Measurements from ENCODE around the gene RAB4A. TPM values are rescaled to one million over a fixed set of nuclear protein-coding genes. Genes with fewer than 3 reads are reported as not detected.

RAB4A gene
- total and polyA plus RNA-seq, 8 donors = 34.8 to 64.0 (median 56.0) TPM

DNA sequence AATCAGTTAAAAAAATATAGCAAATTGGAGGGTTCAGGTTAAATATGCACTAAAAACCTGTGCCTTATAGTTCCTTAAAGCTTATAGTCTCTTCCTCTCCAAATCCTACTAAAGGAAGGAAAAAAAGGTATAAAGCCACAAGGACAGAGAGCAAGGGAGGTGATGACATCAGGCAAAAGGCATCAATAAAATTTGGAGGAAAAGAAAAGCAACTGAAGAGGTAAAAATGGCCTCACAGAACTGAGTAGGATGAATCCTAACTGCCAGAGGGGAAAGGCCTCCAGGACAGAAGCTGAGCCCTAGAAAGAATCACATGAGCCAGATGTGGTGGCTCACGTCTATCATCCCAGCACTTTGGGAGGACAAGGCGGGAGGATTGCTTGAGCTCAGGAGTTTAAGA is 63.8 kb downstream of the RAB4A start:
- Histone ChIP-seq H3K4me1 (peaks cover 0 to 4% of the 10 kb centered on the region in 2 donors), H3K4me3 (no peak overlapping the region), H3K27ac (no peak overlapping the region), H3K36me3 (peaks cover 0 to 6% of the 10 kb centered on the region in 2 donors), H3K9me3 (peaks cover 0 to 6% of the 10 kb centered on the region in 2 donors), H3K27me3 (no peaks in the 10 kb centered on the region)
- intact Hi-C loops (cut with DNase I) = no loop called here
- ATAC-seq = no peak
- no peak for DNase-seq
- TF ChIP-seq, protein P1, sequence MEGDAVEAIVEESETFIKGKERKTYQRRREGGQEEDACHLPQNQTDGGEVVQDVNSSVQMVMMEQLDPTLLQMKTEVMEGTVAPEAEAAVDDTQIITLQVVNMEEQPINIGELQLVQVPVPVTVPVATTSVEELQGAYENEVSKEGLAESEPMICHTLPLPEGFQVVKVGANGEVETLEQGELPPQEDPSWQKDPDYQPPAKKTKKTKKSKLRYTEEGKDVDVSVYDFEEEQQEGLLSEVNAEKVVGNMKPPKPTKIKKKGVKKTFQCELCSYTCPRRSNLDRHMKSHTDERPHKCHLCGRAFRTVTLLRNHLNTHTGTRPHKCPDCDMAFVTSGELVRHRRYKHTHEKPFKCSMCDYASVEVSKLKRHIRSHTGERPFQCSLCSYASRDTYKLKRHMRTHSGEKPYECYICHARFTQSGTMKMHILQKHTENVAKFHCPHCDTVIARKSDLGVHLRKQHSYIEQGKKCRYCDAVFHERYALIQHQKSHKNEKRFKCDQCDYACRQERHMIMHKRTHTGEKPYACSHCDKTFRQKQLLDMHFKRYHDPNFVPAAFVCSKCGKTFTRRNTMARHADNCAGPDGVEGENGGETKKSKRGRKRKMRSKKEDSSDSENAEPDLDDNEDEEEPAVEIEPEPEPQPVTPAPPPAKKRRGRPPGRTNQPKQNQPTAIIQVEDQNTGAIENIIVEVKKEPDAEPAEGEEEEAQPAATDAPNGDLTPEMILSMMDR (IDR thresholded peaks at IDR 0.05) = no peak

DNA sequence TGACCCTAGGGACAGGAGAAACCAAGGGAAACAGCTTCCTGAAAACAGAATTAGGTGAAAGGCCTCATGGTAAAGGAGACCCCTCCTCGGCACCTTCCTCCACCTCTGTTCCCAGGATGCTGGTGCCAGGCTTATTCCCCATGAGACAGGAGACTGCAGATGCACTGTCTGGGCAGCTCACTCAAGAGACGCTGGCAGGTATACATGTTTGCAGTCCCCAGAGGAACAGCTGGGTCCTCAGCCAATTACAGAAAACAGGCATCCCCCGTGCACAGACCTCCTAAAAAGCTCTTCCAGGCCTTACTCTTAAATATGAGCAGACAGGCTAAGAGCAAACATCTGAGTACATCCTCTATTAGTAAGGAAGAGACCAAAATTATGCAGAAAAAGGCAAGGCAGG is 65.4 kb downstream of the RAB4A start:
- TF ChIP-seq, protein P1 (IDR thresholded peaks at IDR 0.05) = no peak
- Histone ChIP-seq H3K4me3 (no peak overlapping the region), H3K27ac (no peak overlapping the region), H3K9me3 (peaks cover 0 to 6% of the 10 kb centered on the region in 2 donors), H3K4me1 (peaks cover 3 to 19% of the 10 kb centered on the region in 2 donors), H3K27me3 (no peaks in the 10 kb centered on the region), H3K36me3 (no peaks in the 10 kb centered on the region)
- intact Hi-C loops (cut with DNase I) = no loop called here
- DNase-seq (no peak), ATAC-seq (no peak)

DNA sequence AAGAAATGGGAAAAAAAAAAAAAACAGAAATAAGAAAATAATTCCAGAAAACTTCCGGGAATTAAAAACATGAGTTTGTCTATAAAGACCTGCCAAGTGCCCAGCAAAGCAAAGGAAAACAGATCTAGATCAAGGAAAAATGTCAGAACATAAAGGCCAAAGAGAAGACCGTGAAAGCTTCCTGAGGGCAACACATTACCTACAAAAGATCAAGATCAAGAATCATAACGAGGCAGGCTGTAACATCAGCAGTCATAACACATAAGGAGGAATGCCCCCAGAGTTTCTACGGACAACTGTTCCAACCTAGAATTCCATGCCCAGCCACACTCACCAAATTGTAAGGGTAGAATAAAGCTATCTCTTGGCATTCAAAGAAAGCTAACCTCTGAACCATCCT is 68.2 kb downstream of the RAB4A start:
- TF ChIP-seq, protein P1 (IDR thresholded peaks at IDR 0.05) = no peak
- no peak for ATAC-seq
- Histone ChIP-seq H3K9me3 (peaks cover 0 to 3% of the 10 kb centered on the region in 2 donors), H3K27me3 (peaks cover 0 to 6% of the 10 kb centered on the region in 2 donors), H3K4me3 (no peak overlapping the region), H3K36me3 (no peaks in the 10 kb centered on the region), H3K27ac (no peak overlapping the region), H3K4me1 (peaks cover 14 to 31% of the 10 kb centered on the region in 2 donors)
- intact Hi-C loops (cut with DNase I) = no loop called here
- no peak for DNase-seq

DNA sequence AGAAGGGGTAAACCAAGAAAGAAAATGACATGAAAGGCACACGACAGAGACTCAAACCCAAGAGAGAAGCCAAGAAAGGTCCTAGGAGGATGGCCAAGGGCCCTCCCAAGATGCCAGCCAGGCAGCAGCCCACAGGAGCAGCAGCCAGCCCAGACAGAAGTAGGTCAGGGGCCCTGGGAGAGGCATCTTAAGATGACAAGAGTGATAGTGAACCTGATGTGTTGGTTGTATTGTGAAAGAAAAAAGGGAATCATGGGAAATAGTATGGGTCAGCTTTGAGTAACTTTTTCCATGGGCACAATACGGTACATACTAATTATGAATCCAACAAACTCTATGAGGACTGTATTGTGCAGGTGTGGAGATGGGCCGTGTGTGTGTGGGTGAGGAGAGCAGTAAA is 68.6 kb downstream of the RAB4A start:
- Histone ChIP-seq H3K9me3 (no peaks in the 10 kb centered on the region), H3K4me1 (peaks cover 15 to 32% of the 10 kb centered on the region in 2 donors), H3K27ac (no peak overlapping the region), H3K27me3 (peaks cover 0 to 10% of the 10 kb centered on the region in 2 donors), H3K4me3 (no peak overlapping the region), H3K36me3 (no peaks in the 10 kb centered on the region)
- DNase-seq (no peak), ATAC-seq (no peak)
- intact Hi-C loops (cut with DNase I) = no loop called here
- TF ChIP-seq, protein P1 (IDR thresholded peaks at IDR 0.05) = no peak

DNA sequence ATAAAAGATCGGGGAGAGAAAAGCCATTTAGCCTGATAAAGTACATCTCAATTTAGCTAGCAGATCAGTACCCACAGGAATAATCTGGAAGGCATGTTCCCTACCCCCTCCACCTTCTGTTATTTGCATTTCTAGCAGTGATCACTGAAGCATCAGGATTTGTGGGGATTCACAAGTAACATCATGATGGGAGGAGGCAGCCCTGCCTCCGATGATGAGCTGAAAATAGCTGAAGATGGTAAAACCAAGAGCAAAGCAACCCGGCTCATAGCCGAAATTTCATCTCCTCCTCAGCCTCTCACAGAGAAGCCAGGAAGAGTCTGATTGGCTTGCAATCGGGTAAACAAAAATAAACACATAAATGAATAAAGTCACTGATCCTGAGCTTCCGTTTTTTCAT is 69.6 kb downstream of the RAB4A start:
- TF ChIP-seq, protein P1 (IDR thresholded peaks at IDR 0.05) = no peak
- peaks cover 15 to 32% of the 10 kb centered on the region in 2 donors for H3K4me1 ChIP-seq
- no peak overlapping the region for H3K4me3 ChIP-seq
- H3K9me3 ChIP-seq = no peaks in the 10 kb centered on the region
- ATAC-seq (no peak), DNase-seq (no peak)
- no peaks in the 10 kb centered on the region for H3K36me3 ChIP-seq
- intact Hi-C loops (cut with DNase I) = no loop called here
- peaks cover 0 to 13% of the 10 kb centered on the region in 2 donors for H3K27me3 ChIP-seq
- H3K27ac ChIP-seq = no peak overlapping the region

Measured in left lung (tissue), 10 donors.